Sciatic nerve (tissue), 2 donors: ENCODE measurements around the gene PAX6. TPM values are rescaled to one million over a fixed set of nuclear protein-coding genes. Genes with fewer than 3 reads are reported as not detected.
"Not testable (repeated sequence)": the region's sequence is repeated elsewhere in the genome, so short reads cannot be mapped to it uniquely, and the experiment has no call there.

Experiments
- ATAC-seq: fragments of 200-7000 bp; cut with Tn5 transposase; one replicate; pipeline ENCODE4 v1.9.1; 2020; ENCODE audit warnings: mild to moderate bottlenecking, moderate library complexity
- DNase-seq: peaks from one replicate; pipeline ENCODE4 v3.0.0-alpha.2; 2020; ENCODE audit warnings: low spot score
- intact Hi-C: fragments of 100-400 bp; cut with DNase I; formaldehyde crosslinking; loops from one replicate; pipeline ENCODE4 v1.14.2; 2022
- total RNA-seq: library from RNA; stranded (reverse); fragmentation: NEBNext Ultra II Directional; extraction: Animal tissue kit (Norgen Biotek cat#: 25700); gene quantifications from one replicate; pipeline ENCODE4 v1.2.1, GENCODE V29; 2021
- donor health status: DM: no; HTN: no; CAD: no.
- donor health status: DM: no; HTN: no; CAD: no.

Gene PAX6
- total RNA-seq, 1 donor from 2014 or later = not detected

- no peak for DNase-seq
- no peak for ATAC-seq
- intact Hi-C loops = no loop called here
Observed at GRCh38 chr11:31783252-31783651, 27.9 kb downstream of the PAX6 start.

- intact Hi-C loops = no loop called here
- no peak for DNase-seq
- no peak for ATAC-seq
Observed at GRCh38 chr11:31782257-31782656, 28.9 kb downstream of the PAX6 start.

GRCh38 chr11:31780480-31780971 lies 30.6 kb downstream of the PAX6 start:
- intact Hi-C loops = no loop called here
- DNase-seq (no peak), ATAC-seq (no peak)

DNA sequence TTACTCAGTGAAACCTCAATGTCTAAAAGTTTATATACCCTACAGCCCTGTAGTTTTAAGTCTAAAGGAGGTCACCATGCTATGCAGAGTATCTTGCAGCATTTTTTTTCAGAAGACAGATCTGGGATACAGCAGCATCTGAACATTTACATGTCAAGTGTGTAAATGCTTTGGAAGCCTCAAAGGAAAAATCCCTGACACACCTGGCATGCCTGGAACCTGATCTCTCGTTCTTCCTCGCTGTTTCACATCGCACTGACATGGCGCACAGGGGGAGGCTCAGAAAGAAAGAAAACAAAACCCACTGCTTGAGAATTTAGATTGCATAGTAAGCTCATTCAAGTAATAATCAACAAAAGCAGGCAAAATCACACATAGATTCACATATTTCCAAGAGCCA lies 31.0 kb downstream of the PAX6 start:
- DNase-seq (no peak), ATAC-seq (no peak)
- intact Hi-C loops = no loop called here

DNA sequence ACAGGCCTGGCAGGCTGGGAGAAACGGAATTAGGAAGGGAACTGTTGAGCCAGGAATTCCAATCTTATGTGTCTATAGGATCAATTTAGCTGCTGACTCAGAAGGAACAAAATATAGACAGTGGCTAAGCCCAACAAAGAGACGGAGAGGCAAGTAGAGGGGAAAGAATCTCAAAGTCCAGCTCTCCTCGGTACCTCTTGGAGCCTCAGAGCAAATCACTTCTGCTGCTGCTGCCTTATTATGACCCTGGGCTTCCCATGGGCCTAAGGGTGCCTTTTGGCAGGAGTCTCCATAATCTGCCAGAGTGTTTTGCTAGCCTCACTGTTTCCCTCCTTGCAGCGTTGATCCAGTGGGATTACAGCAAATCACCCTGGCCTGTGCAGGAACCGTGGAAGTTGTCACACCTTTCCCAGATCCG lies 31.7 kb downstream of the PAX6 start:
- ATAC-seq (no peak), DNase-seq (no peak)
- intact Hi-C loops = no loop called here

- intact Hi-C loops = no loop called here
- no peak for DNase-seq
- no peak for ATAC-seq
Observed at GRCh38 chr11:31772412-31772811, 38.7 kb downstream of the PAX6 start.

DNA sequence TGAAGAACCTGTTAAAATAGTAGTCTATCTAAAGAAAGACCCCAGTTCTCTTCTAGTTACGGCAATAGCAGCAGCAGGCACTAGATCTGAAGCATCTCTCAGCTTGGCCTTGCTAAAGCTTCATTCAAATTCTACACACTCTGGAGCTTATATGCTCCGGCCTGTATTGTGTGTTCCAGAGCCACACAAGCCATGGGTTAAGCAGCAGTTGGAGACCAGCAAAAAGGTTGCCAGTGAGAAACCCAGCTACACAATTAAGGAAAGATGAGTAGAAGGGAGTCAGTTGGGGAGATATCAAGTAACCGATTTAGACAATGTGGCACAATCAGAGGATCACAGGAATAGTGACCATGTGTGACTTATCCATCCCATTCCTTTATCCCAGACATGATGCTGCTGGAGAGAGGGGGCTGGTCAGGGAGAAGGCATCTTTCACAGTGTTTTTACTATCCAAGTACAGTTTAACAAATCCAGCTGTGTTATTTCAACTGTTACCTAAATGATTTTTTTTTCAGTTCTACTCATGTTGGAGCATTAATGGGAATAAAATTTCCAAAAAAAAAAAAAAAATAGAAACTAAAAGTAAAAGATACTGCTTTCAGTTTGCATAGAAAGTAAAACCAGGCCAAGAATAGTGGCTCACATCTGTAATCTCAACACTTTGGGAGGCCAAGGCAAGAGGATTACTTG lies 41.0 kb downstream of the PAX6 start:
- intact Hi-C loops = no loop called here
- ATAC-seq (no peak), DNase-seq (no peak)

DNA sequence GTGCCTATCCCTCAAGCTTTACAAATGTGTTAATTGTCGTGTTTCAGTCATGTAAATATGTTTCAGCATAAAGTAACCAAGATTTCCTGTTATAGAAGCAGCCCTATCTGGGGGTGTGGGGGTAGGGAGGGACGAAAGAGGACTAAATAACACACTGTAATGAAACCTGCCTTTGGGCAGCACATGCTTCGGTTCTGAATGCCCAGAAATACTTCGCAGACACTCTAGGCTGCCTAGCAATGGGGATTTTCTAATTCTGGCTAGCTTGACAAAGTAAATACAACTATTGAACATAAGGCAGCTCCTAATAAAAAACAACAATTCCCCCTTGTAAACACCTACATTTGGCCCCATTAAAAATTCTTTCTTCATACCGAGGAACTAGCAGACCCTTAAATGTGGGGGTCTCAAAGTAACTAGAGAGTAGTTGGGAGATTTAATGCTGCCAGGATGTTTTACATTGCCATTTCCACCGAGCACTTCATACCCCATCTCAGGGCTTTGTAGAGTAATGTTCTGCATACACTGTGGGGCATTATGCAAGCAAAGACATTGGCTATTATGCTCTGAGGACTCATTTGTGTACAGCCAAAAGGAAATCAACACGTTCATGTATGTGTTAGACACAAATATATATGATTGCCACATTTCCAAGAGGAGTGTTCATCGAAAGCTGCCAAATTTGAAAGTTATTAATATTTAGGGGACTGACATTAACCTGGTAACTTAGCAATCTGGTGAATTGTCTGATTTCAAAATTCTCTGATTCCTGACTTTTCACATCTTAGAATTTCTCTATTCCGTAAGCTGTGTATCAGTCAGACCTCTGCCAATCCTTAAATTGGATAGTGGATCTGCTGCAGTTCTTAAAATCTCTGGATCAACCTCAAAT lies 42.1 kb downstream of the PAX6 start:
- intact Hi-C loops = no loop called here
- ATAC-seq (no peak), DNase-seq (no peak)

DNA sequence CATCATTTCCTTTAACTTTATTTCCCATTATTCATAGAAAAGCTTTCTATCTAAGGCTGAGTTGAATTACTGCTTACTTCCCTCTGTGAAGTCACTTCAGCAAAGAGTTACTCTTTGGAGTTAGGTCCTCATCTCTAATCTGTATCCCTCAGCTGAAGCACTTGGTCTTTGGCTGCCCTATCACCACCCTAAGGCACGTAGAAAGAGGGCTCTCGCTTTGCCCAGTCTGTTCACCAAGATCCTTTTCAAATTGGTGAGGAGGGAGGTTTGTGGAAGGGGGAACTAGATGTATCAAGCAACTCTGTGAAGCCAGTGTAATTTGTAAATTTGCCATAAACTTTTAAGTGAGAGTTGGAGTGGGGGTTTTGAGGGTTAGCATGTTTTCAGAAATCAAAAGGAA lies 43.4 kb downstream of the PAX6 start:
- intact Hi-C loops = no loop called here
- ATAC-seq = no peak
- DNase-seq = no peak

- ATAC-seq (no peak), DNase-seq (no peak)
- intact Hi-C loops = no loop called here
Observed at GRCh38 chr11:31767066-31767465, 44.1 kb downstream of the PAX6 start.

- ATAC-seq = no peak
- DNase-seq = no peak
- intact Hi-C loops = no loop called here
Observed at GRCh38 chr11:31764766-31765165, 46.4 kb downstream of the PAX6 start.

DNA sequence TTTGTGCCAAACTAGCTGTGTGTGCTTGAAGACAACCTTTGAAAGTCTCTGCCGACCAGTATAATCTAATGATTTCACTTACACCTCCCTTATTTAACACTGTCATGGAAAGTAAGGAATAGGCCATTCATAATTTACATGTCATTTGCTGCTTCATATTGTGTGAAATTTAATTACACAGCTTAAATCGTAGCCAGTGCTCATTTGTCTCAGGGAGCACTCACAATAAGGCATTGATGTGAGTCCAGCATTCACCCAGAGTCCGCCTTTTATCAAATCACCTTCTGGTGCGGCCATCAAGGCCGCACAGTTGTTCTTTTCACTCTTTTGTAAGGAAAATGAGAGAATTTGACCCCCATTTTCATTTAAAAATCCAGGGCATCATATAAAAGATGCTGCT lies 46.9 kb downstream of the PAX6 start:
- intact Hi-C loops = no loop called here
- ATAC-seq = no peak

DNA sequence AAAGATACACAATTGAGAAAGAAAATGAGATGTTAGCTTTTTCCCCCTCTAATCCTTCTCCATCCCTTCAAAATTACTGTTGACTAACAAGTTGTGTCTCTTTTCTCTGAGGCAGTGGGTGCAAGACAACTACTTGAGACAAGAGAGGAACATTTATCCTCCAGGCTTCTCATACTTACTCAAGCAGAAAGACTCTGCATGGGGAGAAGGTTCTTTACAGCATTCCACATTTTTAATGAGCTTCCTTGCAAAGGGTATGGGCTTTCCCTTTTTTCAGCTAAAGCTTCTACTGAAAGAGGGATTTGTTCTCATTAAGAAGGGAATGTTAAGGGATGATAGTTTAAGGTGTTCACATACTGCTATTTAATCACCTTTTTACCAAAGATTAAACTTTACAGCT lies 47.8 kb downstream of the PAX6 start:
- intact Hi-C loops = no loop called here

More for the DNA sequence above, 46.9 kb downstream of the PAX6 start:
- no peak for DNase-seq

GRCh38 chr11:31761636-31762035 lies 49.5 kb downstream of the PAX6 start:
- ATAC-seq = no peak
- DNase-seq = no peak

More for the DNA sequence above, 47.8 kb downstream of the PAX6 start:
- ATAC-seq = no peak
- DNase-seq = no peak

DNA sequence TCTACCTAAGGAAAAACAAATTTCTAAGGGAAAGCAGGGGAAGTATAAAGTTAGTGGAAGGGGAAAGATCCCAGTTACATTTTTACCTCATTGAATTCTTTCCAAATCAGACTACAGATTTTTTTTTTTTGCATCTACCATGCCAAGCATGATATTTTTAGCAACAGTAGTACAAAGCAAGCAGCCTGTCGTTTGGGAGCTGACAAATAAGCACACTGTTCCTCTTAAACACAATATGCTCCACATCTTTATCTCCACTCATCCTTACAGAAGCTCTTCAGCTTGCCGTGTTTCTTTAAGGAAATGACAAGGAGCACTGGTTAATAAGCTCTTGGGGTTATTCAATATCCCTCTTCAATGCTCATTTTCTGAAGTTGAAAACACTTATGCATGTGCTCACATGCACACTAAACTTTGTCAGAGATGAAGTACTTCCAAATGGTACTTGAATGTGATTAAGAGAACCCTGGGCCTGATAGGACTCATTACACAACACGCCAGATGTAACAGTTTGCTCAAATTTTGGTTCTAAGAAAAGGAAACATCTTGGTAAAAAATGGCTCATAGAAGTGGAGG lies 53.8 kb downstream of the PAX6 start:
- intact Hi-C loops = no loop called here
- ATAC-seq (no peak), DNase-seq (no peak)

More at GRCh38 chr11:31761636-31762035, 49.5 kb downstream of the PAX6 start:
- intact Hi-C loops = no loop called here

DNA sequence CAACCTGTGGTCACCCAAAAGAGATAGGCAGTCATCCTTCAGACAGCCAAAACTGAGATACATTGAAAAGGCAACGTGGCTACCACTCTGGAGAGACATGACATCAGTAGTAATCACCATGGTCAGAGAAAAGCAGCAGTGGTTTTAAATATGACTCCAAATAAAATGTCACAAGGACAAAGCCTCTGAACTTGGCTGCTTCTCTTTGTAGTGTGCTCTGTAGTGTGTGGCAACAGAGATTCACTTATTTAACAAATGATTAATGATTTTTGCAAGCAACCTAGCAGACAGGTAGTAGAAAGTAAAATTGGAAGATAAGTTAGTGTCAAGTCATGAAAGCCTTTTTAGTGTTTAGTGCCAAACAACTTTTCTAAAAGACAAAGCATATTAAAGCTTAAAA lies 63.5 kb downstream of the PAX6 start:
- no peak for ATAC-seq
- DNase-seq = no peak
- intact Hi-C loops = no loop called here

- intact Hi-C loops, ATAC-seq, DNase-seq: not testable (repeated sequence)
Observed at GRCh38 chr11:31740731-31741368, 70.3 kb downstream of the PAX6 start.

DNA sequence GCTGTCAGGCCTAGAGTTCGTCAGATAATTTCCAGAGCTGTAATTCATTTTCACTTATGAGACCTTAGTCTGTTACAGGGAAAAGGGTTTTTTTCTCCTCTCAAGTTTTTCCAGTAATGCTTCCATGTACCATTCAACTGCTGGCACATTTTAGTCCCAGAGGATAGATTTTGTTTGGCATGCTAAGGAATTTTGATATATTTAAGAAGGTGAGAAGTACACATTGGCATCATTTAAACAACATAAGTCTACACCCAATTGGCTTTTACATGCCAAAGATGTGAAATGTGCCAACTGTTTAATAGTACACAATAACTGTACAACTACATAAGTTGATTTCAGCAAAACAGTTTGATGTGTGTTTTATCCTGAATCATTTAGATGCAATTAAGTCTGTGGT lies 71.0 kb downstream of the PAX6 start:
- intact Hi-C loops = no loop called here

More for the DNA sequence above, 71.0 kb downstream of the PAX6 start:
- DNase-seq = no peak
- no peak for ATAC-seq
